Lower leg skin (tissue), 3 donors: Measurements from ENCODE around the gene IMPACT.

Source experiments
- CTCF ChIP-seq, 3 donors: fragments of 450-650 bp; IDR thresholded peaks; one replicate each; pipeline ENCODE4 v1.5.1; 2016; ENCODE audit warnings: antibody characterized with exemption in 3 of 3, mild to moderate bottlenecking in 3 of 3, moderate library complexity in 2 of 3
- POLR2A ChIP-seq, 2 donors: fragments of 450-650 bp; IDR thresholded peaks; one replicate each; pipeline ENCODE4 v1.6.1; 2016 to 2017; ENCODE audit warnings: antibody characterized with exemption in 2 of 2, mild to moderate bottlenecking in 1 of 2, moderate library complexity in 1 of 2

- TF ChIP-seq POLR2A (IDR thresholded peaks at IDR 0.05) (no peak), CTCF (IDR thresholded peaks at IDR 0.05) (no peak)
Observed at GRCh38 chr18:24381126-24381525, 45.3 kb upstream of the IMPACT start.
